Left ventricle myocardium inferior (tissue), 1 donor: ENCODE measurements around the gene DLGAP4. TPM values are rescaled to one million over a fixed set of nuclear protein-coding genes. Genes with fewer than 3 reads are reported as not detected.

Experiments
- DNase-seq: peaks from one replicate; pipeline ENCODE4 v3.0.0-alpha.2; 2020
- H3K27ac ChIP-seq: fragments of 200-600 bp; replicated peaks from 2 replicates; pipeline ENCODE4 v1.8.0; 2021
- H3K27me3 ChIP-seq: fragments of 200-600 bp; 2 replicates; pipeline ENCODE4 v1.8.0; 2021; ENCODE audit warnings: low read depth
- H3K36me3 ChIP-seq: fragments of 200-600 bp; 2 replicates; pipeline ENCODE4 v1.8.0; 2021
- H3K4me1 ChIP-seq: fragments of 200-600 bp; 2 replicates; pipeline ENCODE4 v1.8.0; 2021
- H3K4me3 ChIP-seq: fragments of 200-600 bp; 2 replicates; pipeline ENCODE4 v1.8.0; 2021; ENCODE audit warnings: mild to moderate bottlenecking, moderate library complexity
- H3K9me3 ChIP-seq: fragments of 200-600 bp; replicated peaks from 2 replicates; pipeline ENCODE4 v1.8.0; 2021
- CTCF ChIP-seq: fragments of 200-600 bp; IDR thresholded peaks from 2 replicates; pipeline ENCODE4 v1.8.0; 2021; ENCODE audit warnings: antibody characterized with exemption, mild to moderate bottlenecking, borderline replicate concordance
- intact Hi-C: fragments of 100-400 bp; cut with micrococcal nuclease; formaldehyde crosslinking; loops from one replicate; pipeline ENCODE4 v1.11.0; 2022
- total RNA-seq: library from RNA; stranded (reverse); fragmentation: NEBNext Ultra II Directional; extraction: Animal tissue kit (Norgen Biotek cat#: 25700); gene quantifications from one replicate; pipeline ENCODE4 v1.2.1, GENCODE V29; 2021
- donor health status: DM: no; HTN: yes; CAD: no; lungs with severe emphysema.

The DLGAP4 gene
- total RNA-seq, 1 donor from 2014 or later = 51.7 TPM

GRCh38 chr20:36396340-36396739, 90.2 kb downstream of the DLGAP4 start:
- no peak for TF ChIP-seq CTCF
- H3K4me3 ChIP-seq = no peak overlapping the region
- no peak for DNase-seq
- H3K9me3 ChIP-seq = no peaks in the 10 kb centered on the region
- no peaks in the 10 kb centered on the region for H3K4me1 ChIP-seq
- H3K27ac ChIP-seq = no peak overlapping the region
- H3K27me3 ChIP-seq = peaks cover 75% of the 10 kb centered on the region
- H3K36me3 ChIP-seq = no peaks in the 10 kb centered on the region
- intact Hi-C loops = no loop called here

- DNase-seq = no peak
- Histone ChIP-seq H3K27ac (no peak overlapping the region), H3K4me1 (no peaks in the 10 kb centered on the region), H3K9me3 (no peaks in the 10 kb centered on the region), H3K27me3 (peaks cover 75% of the 10 kb centered on the region), H3K4me3 (no peak overlapping the region), H3K36me3 (no peaks in the 10 kb centered on the region)
- TF ChIP-seq CTCF = no peak
- intact Hi-C loops = no loop called here
These were observed 90.9 kb downstream of the DLGAP4 start for GRCh38 chr20:36396847-36397630.

GRCh38 chr20:36398515-36398914, 92.4 kb downstream of the DLGAP4 start:
- DNase-seq = no peak
- intact Hi-C loops = no loop called here
- Histone ChIP-seq H3K27me3 (peaks cover 76% of the 10 kb centered on the region), H3K4me1 (no peaks in the 10 kb centered on the region), H3K36me3 (no peaks in the 10 kb centered on the region), H3K27ac (no peak overlapping the region), H3K4me3 (no peak overlapping the region), H3K9me3 (peaks cover 3% of the 10 kb centered on the region)
- TF ChIP-seq CTCF = no peak

GRCh38 chr20:36399147-36399968, 93.2 kb downstream of the DLGAP4 start:
- peaks cover 6% of the 10 kb centered on the region for H3K9me3 ChIP-seq
- peak; percentile 23 for TF ChIP-seq CTCF
- H3K4me3 ChIP-seq = no peak overlapping the region
- H3K27ac ChIP-seq = no peak overlapping the region
- intact Hi-C loops = no loop called here
- H3K4me1 ChIP-seq = no peaks in the 10 kb centered on the region
- H3K36me3 ChIP-seq = no peaks in the 10 kb centered on the region
- DNase-seq = no peak
- H3K27me3 ChIP-seq = peaks cover 76% of the 10 kb centered on the region

- Histone ChIP-seq H3K27ac (no peak overlapping the region), H3K4me3 (no peak overlapping the region), H3K9me3 (peaks cover 6% of the 10 kb centered on the region), H3K4me1 (no peaks in the 10 kb centered on the region), H3K36me3 (no peaks in the 10 kb centered on the region), H3K27me3 (peaks cover 81% of the 10 kb centered on the region)
- DNase-seq = no peak
- intact Hi-C loops = no loop called here
- TF ChIP-seq CTCF = no peak
These were observed 93.9 kb downstream of the DLGAP4 start for GRCh38 chr20:36399969-36400545.
